ENCODE results near the gene HSD3B7. TPM values are rescaled to one million over a fixed set of nuclear protein-coding genes. Genes with fewer than 3 reads are reported as not detected.

Gene HSD3B7
- total RNA-seq, 2 donors from 2014 or later: 4.1 to 4.8 TPM

GRCh38 chr16:30948667-30949649, 36.0 kb upstream of the HSD3B7 start, which contains the start of gene ORAI3:
ORAI3 (plus strand) TSS chr16:30949068; CDS start chr16:30949290, 222 bp downstream.
- no peak for TF ChIP-seq CTCF (conservative IDR thresholded peaks at IDR 0.05)
- H3K36me3 Mint-ChIP-seq (ENCODE audit: low read depth): peaks cover 25% of the 10 kb centered on the region
- H3K27ac ChIP-seq (ENCODE audit: low read depth, low read length): peak within 1 kb of the TSS; percentile 95
- H3K27me3 Mint-ChIP-seq (ENCODE audit: insufficient read depth): no peaks in the 10 kb centered on the region
- H3K9ac ChIP-seq (ENCODE audit: extremely low read depth, low read length, poor library complexity, severe bottlenecking): peak within 1 kb of the TSS; percentile 82
- peak within 1 kb of the TSS; percentile 96 for H3K27ac Mint-ChIP-seq
- H3K4me3 ChIP-seq (ENCODE audit: low read length): peak within 1 kb of the TSS; percentile 91
- WGBS, 2 experiments (ENCODE audit: insufficient coverage in 1 of 2, insufficient read length in 1 of 2): 0% methylated on average over 11 to 69 of the region's 70 CpGs
- H3K4me1 Mint-ChIP-seq: peaks cover 22% of the 10 kb centered on the region
- no peaks in the 10 kb centered on the region for H3K9me3 ChIP-seq (ENCODE audit: control insufficient read depth, low read length)
- peaks cover 12% of the 10 kb centered on the region for H3K4me1 ChIP-seq (ENCODE audit: control insufficient read depth, insufficient read depth, low read length)
- H3K27me3 ChIP-seq (ENCODE audit: control insufficient read depth, insufficient read depth, low read length, poor library complexity, severe bottlenecking): no peaks in the 10 kb centered on the region
- peaks cover 31% of the 10 kb centered on the region for H3K36me3 ChIP-seq (ENCODE audit: control insufficient read depth, insufficient read depth, low read length)
- peak within 1 kb of the TSS; percentile 82 for H3K4me3 Mint-ChIP-seq
- DNase-seq: peak; percentile 86
- H3K9me3 Mint-ChIP-seq: no peaks in the 10 kb centered on the region

DNA sequence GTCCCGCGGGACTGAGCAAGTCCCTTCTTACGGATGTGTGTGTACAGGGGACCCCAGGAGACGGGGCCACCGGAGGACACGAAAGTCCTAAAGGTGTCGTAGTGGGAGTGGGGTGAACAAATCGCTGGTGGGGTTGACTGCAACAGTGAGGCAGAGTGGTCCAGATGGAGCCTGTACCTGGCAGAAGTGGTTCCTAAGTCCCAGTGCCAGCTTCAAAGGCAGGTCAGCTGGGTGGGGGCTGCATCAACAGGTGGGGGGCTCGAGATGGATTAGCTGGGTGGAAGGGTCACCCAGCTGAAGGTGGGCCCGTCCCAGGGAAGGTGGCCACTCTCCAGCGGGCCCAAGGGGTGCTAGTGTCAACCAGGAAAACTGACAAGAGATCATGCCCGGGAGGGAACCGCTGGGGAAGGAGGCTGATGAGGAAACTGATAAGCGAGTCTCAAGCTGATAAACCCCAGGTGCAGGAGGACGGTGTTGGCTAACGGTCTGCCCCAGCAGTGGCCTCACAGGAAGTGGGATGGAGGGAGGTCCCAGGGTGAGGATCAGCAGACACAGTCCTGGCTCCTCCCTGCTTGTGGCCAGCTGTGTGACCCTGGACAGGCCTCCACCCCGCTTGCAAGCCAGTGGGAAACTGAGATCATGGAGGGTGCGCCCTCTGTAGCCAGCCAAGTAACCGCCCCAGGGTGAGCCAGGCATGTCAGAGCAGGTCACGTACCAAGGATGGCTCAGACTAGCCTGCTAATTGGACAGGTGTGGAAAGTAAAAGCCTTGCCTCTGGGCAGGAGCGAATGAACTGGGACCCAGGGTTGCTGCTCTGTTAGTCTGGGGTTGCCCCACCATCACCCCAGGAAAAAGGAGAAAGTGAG, 35.1 kb upstream of the HSD3B7 start:
- Mint-ChIP-seq H3K27ac (peak overlapping the region; percentile 87), H3K4me3 (peak overlapping the region; percentile 82), H3K36me3 (ENCODE audit: low read depth) (peaks cover 16% of the 10 kb centered on the region), H3K27me3 (ENCODE audit: insufficient read depth) (no peaks in the 10 kb centered on the region), H3K9me3 (no peaks in the 10 kb centered on the region), H3K4me1 (peaks cover 22% of the 10 kb centered on the region)
- Histone ChIP-seq H3K36me3 (ENCODE audit: control insufficient read depth, insufficient read depth, low read length) (peaks cover 22% of the 10 kb centered on the region), H3K27ac (ENCODE audit: low read depth, low read length) (peak overlapping the region; percentile 52), H3K27me3 (ENCODE audit: control insufficient read depth, insufficient read depth, low read length, poor library complexity, severe bottlenecking) (no peaks in the 10 kb centered on the region), H3K4me1 (ENCODE audit: control insufficient read depth, insufficient read depth, low read length) (peaks cover 12% of the 10 kb centered on the region), H3K9me3 (ENCODE audit: control insufficient read depth, low read length) (no peaks in the 10 kb centered on the region), H3K9ac (ENCODE audit: extremely low read depth, low read length, poor library complexity, severe bottlenecking) (peak overlapping the region; percentile 80), H3K4me3 (ENCODE audit: low read length) (peak overlapping the region; percentile 91)
- DNase-seq: peak; percentile 90
- peak; percentile 36 for TF ChIP-seq CTCF (conservative IDR thresholded peaks at IDR 0.05)
- 11 to 14% methylated on average over 14 to 21 of the region's 21 CpGs for WGBS, 2 experiments (ENCODE audit: insufficient coverage in 1 of 2, insufficient read length in 1 of 2)

DNA sequence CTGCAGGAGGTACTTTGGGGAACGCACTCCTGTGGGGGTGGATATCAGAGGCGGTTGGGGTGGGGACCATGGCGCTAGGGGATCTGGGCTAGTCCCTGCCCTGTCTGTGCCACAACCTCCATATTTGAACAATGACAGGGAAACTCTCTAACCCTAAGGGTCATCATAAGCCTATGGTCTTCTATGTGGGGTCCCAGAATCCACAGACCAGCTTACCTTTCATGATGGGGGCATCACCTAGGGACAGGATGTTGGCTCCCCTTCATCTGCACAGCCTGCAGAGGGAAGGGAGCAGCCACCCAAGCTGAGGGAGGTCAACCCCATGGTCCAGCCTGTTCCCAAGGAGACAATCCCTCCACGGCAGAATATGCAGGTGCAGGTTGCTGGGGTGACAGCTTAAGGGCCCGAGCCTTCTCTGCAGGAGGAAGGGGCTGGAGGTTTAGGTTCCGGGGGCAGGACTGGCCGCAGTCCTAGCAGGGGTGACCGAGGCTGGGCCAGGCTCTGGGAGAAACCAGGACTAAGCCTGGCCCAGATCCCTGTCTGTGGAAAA, 34.4 kb upstream of the HSD3B7 start:
- DNase-seq: no peak
- WGBS, 2 experiments (ENCODE audit: insufficient coverage in 1 of 2, insufficient read length in 1 of 2): 67 to 91% methylated on average over 1 to 8 of the region's 8 CpGs
- Mint-ChIP-seq H3K4me1 (peaks cover 22% of the 10 kb centered on the region), H3K36me3 (ENCODE audit: low read depth) (peaks cover 10% of the 10 kb centered on the region), H3K27me3 (ENCODE audit: insufficient read depth) (no peaks in the 10 kb centered on the region), H3K4me3 (peak overlapping the region; percentile 82), H3K27ac (peak overlapping the region; percentile 87), H3K9me3 (no peaks in the 10 kb centered on the region)
- no peak for TF ChIP-seq CTCF (conservative IDR thresholded peaks at IDR 0.05)
- Histone ChIP-seq H3K9ac (ENCODE audit: extremely low read depth, low read length, poor library complexity, severe bottlenecking) (no peak overlapping the region), H3K9me3 (ENCODE audit: control insufficient read depth, low read length) (no peaks in the 10 kb centered on the region), H3K4me3 (ENCODE audit: low read length) (peak overlapping the region; percentile 91), H3K27me3 (ENCODE audit: control insufficient read depth, insufficient read depth, low read length, poor library complexity, severe bottlenecking) (no peaks in the 10 kb centered on the region), H3K27ac (ENCODE audit: low read depth, low read length) (no peak overlapping the region), H3K4me1 (ENCODE audit: control insufficient read depth, insufficient read depth, low read length) (peaks cover 12% of the 10 kb centered on the region), H3K36me3 (ENCODE audit: control insufficient read depth, insufficient read depth, low read length) (peaks cover 16% of the 10 kb centered on the region)
